GM12873 (cell line): Measurements from ENCODE around the gene KATNA1.
A peak's percentile ranks its signal among the peaks of the same experiment; 100 is the strongest.

Source experiments
- CTCF ChIP-seq: IDR thresholded peaks from 2 replicates; pipeline ENCODE4 v1.5.1; 2012; ENCODE audit warnings: low read depth, mild to moderate bottlenecking, moderate library complexity, low read length, control low read depth; ENCODE audit not compliant: insufficient read depth; ENCODE audit errors: missing control alignments

Gene KATNA1

DNA sequence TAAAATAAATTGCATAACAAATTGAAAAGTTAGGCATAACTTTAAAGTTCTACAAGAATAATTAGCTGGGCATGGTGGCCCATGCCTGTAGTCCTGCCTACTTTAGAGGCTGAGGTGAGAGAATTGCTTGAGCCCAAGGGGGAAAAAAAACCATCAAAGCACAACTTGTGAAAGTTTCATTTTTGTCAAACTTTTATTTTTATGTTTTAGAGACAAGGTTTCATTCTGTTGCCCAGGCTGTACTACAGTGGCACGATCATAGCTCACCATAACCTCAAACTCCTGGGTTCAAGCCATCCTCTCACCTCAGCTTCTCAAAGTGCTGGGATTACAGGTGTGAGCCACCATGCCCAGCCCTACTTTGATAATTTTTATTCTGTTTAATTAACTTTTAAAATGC is 14.2 kb downstream of the KATNA1 start:
- no peak for TF ChIP-seq CTCF

- TF ChIP-seq CTCF = peak; percentile 9
These were observed 19.5 kb downstream of the KATNA1 start for GRCh38 chr6:149628875-149629510.

DNA sequence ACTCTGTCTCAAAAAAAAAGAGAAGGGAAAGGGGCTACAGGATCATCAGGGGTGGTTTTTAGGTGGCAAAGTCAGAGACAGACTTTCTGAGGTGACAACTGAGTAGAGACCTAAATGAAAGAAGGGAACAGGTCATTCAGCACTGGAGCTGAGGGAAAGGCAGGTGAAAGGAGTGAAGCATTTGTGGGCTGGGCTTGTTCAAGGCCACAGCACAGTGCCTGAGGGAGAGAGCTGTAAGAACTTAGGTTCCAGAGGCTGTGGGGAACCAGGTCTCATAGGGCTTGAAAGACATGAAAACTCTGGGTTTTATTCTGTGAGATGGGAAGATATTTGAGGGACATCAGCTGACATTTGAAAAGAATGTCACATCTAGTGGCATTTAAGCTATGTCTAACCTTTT is 20.8 kb downstream of the KATNA1 start:
- no peak for TF ChIP-seq CTCF

DNA sequence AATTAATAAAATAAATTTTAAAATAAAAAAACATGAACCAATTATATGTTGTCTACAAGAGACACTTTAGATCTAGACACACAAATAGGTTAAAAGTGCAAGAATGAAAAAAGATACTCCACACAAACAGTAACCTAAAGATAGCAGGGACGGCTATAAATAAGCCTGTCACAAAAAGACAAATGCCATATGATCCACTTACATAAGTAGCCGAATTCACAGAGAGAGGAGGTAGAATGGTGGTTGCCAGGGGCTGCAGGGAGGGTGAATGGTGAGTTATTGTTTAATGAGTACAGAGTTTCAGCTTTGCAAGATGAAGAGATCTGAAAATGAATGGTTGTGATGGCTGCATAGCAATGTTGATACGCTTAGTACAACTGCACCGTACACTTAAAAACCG is 32.7 kb downstream of the KATNA1 start:
- TF ChIP-seq CTCF = no peak

DNA sequence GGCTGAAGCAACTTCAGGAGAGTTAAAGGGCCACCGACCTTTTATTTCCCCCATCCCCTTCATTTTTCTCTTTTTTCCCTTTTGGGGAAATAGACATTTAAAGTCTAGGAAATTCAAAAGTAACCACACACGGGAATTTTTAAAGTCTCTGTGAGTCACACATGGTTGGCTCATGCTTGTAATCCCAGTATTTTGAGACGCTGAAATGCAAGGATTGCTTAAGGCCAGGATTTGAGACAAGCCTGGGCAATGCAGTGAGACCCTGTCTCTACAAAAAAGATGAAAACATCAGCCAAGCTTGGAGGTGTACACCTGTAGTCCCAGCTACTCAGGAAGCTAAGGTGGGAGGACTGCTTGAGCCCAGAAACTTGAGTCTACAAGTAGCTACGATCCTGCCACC is 34.2 kb downstream of the KATNA1 start:
- TF ChIP-seq CTCF = no peak

- TF ChIP-seq CTCF = peak; percentile 7
These were observed 40.0 kb downstream of the KATNA1 start for GRCh38 chr6:149608381-149608982.

DNA sequence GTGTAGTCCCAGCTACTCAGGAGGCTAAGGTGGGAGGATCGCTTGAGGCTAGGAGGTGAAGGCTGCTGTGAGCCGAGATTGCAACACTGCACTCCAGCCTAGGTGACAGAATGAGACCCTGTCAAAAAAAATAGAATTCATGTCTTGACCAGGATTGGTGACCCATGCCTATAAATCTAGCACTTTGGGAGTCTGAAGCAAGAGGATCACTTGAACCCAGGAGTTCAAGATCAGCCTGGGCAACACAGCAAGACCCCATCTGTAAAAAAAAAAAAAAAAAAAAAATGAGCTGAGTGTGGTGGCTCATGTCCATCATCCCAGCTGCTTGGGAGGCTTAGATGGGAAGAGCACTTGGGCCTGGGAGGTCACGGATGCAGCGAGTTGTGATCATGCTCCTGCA is 48.0 kb downstream of the KATNA1 start:
- TF ChIP-seq CTCF = no peak

DNA sequence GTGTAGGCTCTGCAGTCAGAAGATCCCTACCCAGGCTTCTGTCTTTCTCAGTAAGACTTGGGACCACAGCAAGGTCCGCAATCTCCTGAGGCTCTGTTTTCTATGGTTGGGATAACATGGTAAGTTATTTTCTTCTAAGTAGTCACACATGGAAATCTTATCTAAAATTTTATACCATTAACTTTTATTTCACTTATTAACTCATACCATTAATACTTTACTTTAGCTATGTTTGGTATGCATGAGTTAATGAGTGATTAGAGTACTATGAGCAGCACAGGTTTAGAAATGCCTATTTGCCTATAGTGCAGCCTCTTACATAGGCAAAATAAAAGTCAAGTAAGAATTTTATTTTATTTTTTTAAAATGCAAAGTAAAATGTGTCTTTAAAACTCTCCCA is 55.1 kb downstream of the KATNA1 start:
- no peak for TF ChIP-seq CTCF
